ENCODE data around the gene AKR1C4.

The AKR1C4 gene

DNA sequence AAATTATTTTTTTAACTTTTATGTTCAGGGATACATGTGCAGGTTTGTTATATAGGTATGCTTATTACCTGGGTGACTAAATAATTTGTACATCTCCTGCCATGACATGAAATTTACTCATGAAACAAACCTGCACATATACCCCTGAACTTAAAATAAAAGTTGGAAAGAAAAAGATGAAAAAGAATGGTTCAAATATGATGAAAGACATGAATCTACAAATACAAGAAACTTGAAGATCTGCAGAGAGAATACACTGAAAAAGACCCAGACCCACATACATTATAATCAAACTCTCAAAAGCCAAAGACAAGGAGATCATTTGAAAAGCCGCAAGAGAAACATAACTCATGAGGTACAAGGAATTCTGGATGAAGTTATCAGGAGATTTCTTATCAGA lies 70.2 kb downstream of the AKR1C4 start:
- H3K27ac ChIP-seq (ENCODE audit: low read length): no peak overlapping the region
- no peaks in the 10 kb centered on the region for H3K27me3 ChIP-seq (ENCODE audit: control insufficient read depth in 1 of 2, insufficient read depth in 2 of 2, low read length in 2 of 2)
- peaks cover 0 to 6% of the 10 kb centered on the region in 2 donors for H3K9me3 ChIP-seq (ENCODE audit: control insufficient read depth in 2 of 2, low read length in 2 of 2)
- H3K4me3 ChIP-seq (ENCODE audit: low read length in 2 of 2): no peak overlapping the region
- no peak overlapping the region for H3K9ac ChIP-seq (ENCODE audit: low read length in 2 of 2)
- no peaks in the 10 kb centered on the region for H3K4me1 ChIP-seq (ENCODE audit: control insufficient read depth, insufficient read depth, low read length)
- H3K36me3 ChIP-seq (ENCODE audit: control insufficient read depth in 2 of 2, insufficient read depth in 2 of 2, low read length in 2 of 2): no peaks in the 10 kb centered on the region

DNA sequence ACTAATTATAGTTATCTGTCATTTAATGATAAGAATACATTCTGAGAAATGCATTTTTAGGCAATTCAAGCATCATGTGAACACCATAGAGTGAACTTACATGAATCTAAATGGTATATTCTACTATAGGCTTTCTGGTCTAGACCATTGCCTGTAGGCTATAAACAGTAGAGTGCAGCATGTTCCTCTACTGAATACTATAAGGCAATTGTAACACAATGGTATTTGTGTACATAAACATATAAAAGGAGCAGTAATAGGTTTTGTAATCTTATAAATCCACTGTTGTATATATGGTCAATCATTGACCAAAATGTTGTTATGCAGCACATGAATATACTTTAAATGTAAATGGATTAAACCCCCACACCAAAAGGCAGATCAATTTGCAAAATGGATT lies 71.6 kb downstream of the AKR1C4 start:
- no peaks in the 10 kb centered on the region for H3K27me3 ChIP-seq (ENCODE audit: control insufficient read depth in 1 of 2, insufficient read depth in 2 of 2, low read length in 2 of 2)
- H3K9ac ChIP-seq (ENCODE audit: low read length in 2 of 2): no peak overlapping the region
- no peaks in the 10 kb centered on the region for H3K4me1 ChIP-seq (ENCODE audit: control insufficient read depth, insufficient read depth, low read length)
- H3K4me3 ChIP-seq (ENCODE audit: low read length in 2 of 2): no peak overlapping the region
- H3K9me3 ChIP-seq (ENCODE audit: control insufficient read depth in 2 of 2, low read length in 2 of 2): peaks cover 0 to 6% of the 10 kb centered on the region in 2 donors
- H3K36me3 ChIP-seq (ENCODE audit: control insufficient read depth in 2 of 2, insufficient read depth in 2 of 2, low read length in 2 of 2): no peaks in the 10 kb centered on the region
- no peak overlapping the region for H3K27ac ChIP-seq (ENCODE audit: low read length)

Data from stomach smooth muscle (tissue), 2 donors.